NCI-H345 treated with DMSO at 0.1 percent for 48 hours (cell line): ENCODE data around the gene TPGS1.

Experiments
- DNase-seq: peaks from one replicate; lab custom pipeline; 2025; ENCODE audit not compliant: unreplicated experiment; lab: John Stamatoyannopoulos, UW

TPGS1 gene

DNA sequence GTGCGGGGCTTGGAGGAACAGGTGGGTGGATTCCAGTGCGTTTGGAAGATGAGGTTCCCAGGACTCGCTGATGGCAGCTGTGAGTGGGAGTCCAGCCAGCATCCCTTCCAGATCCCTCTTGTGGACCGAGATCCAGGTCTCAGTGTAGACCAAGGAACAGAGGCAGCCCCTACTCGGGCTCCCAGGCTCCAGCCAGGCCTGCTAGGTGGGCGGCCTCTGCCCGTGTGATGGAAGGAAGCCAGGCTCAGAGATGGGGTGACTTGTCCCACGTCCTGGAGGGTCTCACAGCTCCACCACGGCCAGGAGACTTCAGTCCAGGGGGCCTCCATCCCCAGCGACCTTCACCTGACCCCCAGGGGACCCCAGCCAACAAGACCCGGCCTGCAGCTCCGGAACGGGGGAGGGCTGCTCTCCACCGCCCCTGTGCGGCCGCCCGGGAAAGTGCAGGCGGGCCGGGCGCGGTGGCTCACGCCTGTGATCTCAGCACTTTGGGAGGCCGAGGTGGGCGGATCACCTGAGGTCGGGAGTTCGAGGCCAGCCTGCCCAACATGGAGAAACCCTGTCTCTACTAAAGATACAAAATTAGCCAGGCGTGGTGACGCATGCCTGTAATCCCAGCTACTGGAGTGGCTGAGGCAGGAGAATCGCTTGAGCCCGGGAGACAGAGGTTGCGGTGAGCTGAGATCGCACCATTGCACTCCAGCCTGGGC, 11.7 kb upstream of the TPGS1 start:
- DNase-seq = no peak

DNA sequence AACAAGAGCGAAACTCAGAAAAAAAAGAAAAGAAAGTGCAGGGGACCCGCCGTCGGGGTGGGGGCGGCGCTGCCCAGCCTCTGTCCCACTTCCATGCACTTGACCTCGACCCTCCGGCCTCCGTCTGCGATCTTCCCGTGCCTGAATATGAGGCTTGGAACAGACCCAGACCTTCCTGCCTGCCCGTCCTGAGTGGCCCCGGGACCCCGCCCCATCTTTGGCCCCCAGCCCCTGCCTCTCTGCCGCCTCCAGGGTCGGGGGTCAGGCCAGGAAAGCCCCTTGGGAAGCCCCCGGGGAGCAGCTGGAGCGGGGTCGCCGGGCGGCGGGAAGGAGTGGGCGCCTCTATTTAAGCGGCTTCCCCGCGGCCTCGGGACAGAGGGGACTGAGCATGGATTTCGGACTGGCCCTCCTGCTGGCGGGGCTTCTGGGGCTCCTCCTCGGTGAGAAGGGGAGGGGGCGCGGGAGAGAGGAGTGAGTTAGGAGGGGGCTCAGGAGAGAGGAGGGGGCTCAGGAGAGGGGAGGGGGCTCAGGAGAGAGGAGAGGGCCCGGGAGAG, 11.1 kb upstream of the TPGS1 start, which contains the start of gene MADCAM1:
MADCAM1 (plus strand) TSS at position 375 of the 554 bp plus-strand sequence; CDS start at position 389, 14 bp downstream.
- DNase-seq = no peak

DNA sequence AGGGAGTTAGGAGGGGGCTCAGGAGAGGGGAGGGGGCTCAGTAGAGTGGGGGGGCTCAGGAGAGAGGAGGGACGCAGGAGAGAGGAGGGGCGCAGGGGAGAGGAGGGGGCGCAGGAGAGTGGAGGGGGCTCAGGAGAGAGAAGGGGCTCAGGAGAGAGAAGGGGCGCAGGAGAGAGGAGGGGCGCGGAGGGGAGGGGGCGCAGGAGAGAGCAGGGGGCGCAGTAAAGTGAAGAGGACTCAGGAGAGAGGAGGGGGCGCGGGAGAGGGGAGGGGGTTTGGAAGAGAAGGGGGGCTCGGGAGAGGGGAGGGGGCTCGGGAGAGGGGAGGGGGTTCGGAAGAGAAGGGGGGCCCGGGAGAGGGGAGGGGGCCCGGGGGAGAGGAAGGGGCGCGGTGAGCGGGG, 10.3 kb upstream of the TPGS1 start:
- DNase-seq = no peak

DNA sequence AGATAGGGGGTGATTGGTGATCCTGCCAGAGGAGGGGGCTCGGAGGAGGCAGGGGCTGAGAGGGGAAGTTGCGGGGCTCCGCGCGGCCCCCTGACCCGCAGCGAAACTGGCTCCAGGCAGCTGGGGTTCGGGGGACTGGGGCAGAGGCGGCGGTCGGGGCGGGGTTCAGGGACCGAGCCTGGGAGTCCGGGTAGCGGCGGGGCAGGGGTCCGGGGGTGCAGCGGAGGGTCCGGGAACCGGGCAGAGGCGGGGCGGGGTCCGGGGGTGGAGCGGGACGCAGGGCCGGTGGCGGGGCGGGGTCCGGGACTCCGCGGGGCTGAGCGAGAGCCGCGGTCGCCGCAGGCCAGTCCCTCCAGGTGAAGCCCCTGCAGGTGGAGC, 9.8 kb upstream of the TPGS1 start:
- DNase-seq = no peak

DNA sequence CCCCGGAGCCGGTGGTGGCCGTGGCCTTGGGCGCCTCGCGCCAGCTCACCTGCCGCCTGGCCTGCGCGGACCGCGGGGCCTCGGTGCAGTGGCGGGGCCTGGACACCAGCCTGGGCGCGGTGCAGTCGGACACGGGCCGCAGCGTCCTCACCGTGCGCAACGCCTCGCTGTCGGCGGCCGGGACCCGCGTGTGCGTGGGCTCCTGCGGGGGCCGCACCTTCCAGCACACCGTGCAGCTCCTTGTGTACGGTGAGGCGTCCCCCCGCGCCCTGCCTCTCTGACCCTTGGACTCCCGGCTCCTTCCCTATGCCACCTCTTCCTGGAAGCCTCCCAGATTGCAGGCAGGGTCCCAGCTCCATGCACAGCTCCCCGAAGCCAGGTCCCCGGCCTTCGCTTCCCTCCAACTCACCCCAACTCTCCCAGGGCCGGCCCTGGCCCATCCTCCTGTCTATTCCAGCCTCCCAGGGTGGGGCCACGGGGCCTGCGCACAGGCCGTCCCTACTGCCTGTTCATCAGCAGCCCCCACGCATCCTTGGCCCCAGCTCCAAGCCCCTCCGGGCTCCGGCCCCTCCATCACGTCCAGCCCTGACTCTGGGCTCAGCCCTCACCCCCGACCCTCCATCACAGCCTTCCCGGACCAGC, 9.3 kb upstream of the TPGS1 start:
- DNase-seq = no peak

DNA sequence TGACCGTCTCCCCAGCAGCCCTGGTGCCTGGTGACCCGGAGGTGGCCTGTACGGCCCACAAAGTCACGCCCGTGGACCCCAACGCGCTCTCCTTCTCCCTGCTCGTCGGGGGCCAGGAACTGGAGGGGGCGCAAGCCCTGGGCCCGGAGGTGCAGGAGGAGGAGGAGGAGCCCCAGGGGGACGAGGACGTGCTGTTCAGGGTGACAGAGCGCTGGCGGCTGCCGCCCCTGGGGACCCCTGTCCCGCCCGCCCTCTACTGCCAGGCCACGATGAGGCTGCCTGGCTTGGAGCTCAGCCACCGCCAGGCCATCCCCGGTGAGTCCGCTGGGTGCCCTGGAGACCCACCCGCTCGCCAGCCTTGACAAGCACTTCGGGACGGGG, 8.8 kb upstream of the TPGS1 start:
- DNase-seq = no peak

DNA sequence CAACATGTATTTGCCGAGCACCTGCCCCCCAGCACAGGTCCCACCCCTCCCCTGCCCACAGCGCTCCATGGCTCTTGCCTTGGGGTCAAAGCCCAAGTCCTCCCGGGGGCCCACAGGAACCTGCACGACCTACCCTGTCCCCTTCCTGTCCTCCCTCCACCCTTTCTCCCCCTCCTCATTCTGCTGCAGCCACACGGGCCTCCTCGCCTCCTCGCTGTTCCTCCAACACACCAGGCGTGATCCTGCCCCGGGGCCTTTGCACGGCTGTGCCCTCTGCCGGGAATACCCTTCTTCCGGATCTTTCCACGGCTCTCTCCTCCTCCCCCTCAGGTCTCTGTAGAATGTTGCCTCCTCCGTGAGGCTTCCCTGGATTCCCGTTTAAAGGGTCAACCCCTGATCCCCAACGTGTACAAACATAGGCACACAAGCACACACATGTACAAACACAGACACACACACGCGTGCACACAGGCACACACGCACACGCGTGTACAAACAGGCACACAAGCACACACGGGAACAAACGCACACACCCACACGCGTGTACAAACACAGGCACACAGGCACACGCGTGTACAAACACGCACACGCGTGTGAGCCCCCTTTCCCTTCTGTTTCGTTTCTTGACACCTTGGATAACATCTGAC, 8.2 kb upstream of the TPGS1 start:
- no peak for DNase-seq

DNA sequence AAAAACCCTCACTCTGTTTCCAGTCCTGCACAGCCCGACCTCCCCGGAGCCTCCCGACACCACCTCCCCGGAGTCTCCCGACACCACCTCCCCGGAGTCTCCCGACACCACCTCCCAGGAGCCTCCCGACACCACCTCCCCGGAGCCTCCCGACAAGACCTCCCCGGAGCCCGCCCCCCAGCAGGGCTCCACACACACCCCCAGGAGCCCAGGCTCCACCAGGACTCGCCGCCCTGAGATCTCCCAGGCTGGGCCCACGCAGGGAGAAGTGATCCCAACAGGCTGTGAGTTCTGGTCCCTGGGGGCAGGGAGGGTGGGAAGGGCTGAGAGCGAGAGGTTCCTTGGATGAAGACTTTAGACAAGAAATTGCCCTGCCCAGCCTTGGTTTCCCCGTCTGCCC, 5.7 kb upstream of the TPGS1 start:
- DNase-seq = no peak

DNA sequence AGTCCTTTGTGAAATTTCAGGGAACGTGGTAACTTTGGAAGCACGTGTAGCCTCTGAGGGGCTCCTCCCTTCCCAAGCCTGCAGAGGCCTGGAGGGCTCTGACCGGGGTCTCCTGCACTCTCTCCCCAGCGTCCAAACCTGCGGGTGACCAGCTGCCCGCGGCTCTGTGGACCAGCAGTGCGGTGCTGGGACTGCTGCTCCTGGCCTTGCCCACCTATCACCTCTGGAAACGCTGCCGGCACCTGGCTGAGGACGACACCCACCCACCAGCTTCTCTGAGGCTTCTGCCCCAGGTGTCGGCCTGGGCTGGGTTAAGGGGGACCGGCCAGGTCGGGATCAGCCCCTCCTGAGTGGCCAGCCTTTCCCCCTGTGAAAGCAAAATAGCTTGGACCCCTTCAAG, 2.7 kb upstream of the TPGS1 start:
- DNase-seq = no peak

DNA sequence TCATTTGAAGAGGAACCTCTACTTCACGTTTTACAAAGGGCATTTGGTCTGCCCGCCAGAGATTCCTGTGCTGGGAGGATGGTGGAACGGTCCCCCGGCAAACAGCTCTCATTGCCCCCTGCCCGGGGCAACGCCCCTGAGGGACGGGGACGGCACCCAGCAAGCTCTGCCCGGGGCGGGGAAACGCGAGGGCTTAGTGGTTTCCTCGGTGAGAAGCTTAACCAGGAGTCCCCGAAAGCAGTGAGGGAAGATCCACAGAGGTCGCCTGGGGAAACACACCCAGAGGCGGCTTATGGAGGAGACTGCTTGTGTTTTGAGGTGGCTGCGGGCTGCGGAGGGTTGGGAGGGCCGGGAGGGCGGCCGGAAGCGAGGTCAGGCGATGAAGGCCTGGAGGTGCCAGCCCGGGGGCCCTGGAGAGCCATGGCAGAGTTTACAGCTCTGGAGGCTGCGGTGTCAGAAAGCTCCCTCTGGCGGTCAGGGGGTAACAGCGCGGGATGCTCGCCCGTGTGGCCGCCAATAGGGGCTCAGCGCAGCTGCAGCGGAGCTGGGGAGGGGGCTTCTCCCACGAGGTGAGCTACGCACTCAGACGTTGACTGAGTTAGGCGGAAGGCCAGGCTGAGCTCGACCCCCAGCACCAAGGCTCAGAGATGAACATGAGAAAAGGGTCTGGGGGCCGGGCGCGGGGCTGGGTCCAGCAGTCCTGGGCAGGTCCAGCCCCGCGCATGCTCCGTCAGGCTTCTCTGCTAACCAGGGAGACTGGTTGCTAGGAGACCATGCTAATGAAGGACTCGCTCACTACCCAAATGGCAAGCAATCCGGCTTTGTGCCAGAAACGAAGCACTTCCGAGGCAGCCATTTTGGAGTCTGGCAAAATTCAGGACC, 652 bp upstream of the TPGS1 start:
- peak; percentile 93 for DNase-seq

DNA sequence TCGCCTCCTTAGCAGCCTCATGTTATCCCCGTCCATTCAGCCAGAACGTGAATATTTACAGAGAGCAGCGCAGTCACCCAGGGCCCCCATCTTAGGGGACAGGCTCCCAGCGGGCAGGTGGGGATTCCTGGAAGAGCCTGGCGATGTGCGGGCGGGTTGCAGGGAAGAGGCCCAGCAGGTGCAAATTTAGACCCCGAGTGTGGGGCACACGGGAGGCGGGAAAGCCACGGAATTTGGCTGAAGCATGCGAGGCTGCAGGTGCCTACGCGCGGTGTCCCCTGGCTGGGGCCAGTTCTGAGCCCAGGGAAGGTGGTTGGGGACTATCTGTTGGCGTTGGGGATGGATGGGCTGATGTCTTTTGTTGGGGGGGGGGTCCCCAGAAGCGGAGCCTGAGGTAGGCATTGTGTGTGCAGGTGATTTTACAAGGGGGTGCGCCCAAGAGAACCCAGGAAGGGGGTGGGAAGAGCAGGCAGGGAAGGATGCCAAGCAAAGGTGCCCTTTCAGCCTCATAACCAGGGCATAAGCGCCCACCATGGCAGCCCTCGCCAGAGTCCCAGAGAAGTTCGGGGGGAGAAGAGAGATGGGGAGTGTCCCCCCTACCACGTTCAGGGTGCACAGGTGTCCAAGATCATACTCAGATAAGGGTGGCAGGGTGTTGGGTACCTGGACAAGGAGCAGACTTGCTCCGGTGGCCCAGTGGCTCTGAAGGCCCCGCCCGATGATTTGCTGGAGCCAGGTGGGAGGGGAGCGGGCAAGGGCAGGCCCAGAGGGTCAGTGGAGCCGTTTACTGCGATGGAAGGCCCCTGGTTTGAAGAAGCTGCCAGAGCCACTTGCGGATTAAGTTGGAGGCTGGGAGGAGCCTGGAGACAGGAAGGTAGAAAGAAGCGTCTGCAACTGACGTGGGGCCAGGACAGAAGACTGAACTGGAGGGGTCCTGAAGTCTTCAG, 1.2 kb downstream of the TPGS1 start:
- no peak for DNase-seq

DNA sequence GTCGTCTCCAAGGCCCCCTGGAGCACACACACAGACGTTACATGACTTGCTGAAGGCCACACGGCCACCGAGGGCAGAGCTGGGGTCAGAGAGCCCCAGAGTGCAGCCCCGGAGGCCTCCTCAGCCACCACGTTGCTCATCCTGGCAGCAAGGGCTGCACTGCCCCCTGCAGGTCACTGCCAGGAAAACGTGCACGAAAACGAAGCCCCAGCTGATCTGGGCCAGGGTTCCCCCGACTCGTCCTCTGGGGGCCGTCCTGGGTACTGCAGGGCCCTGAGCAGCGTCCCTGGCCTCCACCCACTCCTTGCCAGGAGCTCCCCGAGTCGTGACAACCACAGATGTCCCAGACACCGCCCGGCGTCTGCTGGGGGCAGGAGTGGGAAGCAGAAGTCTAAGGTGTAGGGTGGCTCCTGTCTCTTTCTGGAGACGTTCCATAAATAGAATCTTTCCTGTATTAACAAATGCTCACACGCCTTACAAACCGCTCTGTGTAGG, 3.4 kb downstream of the TPGS1 start:
- peak; percentile 76 for DNase-seq

DNA sequence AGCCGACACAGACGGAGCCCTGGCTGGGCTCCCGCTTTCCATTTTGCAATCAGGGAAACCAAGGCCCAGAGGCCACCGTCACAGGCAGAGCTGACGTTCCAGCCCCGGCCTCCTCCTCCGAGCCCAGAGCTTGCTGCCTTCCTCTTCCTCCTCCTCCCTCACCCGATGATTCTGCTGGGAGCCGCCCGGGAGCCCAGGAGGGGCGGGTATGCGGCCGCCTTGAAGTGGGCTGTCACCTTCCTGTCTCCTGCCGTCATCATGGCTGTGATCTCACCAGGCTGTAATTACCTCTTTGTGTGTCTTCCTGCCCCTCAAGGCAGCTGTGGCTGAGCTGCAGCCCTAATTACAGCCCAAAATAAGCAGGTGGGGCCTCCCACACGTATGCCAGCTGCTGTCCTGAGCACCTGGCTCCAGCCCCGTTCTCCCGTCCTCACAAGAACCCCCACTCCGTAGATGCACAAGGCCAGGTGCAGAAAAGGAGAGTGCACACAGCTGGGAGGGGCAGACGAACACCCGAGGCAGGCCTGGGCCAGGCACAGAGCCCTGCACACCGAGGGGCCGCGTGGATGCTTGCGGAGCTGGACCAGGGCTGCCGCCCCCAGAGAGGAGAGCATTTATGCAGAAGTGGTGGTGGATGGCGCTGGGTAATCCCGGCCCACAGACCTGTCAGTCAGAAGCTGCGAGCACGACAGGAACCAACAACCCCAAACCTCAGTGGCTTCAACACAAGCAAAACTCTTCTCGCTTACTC, 4.0 kb downstream of the TPGS1 start:
- DNase-seq = peak; percentile 95

DNA sequence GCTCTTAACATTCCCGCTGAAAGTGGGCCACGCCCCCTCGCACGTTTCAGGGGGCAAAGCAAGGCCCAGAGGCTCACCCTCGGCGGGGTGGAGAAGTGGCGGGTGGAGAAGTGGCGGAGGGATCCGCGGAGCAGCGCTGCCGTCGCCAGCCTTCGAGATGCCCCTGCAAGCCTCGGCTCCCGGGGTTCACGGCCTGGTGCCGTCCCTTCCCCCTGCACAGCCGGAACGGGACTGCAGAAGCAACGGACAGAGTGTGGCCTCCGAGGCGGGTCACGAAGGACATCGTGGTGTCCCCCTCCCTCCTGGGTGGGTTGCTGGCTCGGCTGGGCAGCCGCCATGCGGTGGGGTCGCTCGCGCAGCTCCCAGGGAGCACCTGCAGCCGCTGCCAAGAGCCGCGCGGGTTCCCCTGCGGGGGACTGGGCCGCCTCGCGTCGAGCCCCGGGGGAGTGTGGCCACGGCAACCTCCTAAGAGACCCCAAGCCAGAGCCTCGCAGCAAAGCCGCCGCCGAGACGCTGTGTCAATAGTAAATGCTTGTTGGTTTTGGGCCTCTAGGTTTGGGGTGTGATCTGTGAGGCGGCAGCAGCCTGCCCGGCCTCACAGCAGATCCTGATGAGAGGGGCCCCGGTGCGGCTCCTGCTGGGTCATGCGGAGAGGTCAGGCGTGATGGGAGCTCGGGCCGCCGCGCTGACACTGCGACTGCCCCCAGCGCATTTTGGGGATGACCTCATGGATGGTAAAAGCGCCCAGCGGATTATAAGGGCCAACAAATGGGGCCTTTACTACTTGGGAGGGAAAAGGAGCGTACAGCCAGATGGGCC, 5.5 kb downstream of the TPGS1 start:
- DNase-seq = peak; percentile 46

DNA sequence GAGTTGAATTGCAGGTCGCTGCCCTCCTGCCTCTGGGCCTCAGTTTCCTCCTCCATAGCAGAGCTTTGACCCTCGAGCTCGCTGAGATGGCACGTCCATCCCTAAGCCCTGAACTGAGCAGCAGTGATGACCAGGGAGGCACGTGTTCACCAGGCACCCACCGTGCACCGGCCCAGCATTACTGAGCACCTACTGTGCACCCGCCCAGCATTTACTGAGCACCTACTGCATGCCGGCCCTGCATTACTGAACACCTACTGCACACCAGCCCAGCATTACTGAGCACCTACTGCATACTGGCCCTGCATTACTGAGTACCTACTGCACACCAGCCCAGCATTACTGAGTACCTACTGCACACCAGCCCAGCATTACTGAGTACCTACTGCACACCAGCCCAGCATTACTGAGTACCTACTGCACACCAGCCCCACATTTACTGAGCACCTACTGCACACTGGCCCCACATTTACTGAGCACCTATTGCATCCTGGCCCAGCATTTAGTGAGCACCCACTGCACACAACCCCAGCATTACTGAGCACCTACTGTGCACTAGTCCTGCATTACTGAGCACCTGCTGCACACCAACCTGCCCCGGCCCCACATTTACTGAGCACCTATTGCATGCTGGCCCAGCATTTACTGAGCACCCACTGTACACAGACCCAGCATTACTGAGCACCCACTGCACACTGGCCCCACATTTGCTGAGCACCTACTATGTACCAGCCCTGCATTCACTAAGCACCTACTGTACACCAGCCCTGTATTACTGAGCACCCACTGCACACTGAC, 6.3 kb downstream of the TPGS1 start:
- no peak for DNase-seq

DNA sequence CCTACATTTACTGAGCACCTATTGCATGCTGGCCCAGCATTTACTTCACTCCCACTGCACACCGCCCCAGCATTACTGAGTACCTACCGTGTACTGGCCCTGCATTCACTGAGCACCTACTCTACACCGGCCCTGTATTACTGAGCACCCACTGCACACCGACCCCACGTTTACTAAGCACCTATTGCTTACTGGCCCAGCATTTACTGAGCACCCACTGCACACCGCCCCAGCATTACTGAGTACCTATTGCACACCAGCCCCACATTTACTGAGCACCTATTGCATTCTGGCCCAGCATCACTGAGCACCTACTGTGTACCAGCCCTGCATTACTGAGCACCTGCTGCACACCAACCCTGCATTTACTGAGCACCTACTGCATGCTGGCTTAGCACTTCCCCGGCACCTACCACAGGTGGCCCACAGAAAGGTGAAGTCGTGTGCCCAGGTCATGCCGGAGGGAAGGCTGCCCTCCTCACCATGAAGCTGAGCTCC, 6.9 kb downstream of the TPGS1 start:
- no peak for DNase-seq
